OCI-LY1 (cell line): ENCODE data around the gene EVPL.

ENCODE experiments used
- CTCF ChIP-seq: fragments of 200-600 bp; sonication (generic), shearing (Covaris generic); IDR thresholded peaks from 2 replicates; pipeline ENCODE4 v1.5.1; 2017; ENCODE audit warnings: mild to moderate bottlenecking, antibody characterized with exemption, low read length, moderate library complexity, mixed read lengths
- EZH2 ChIP-seq: fragments of 200-600 bp; sonication (generic), shearing (Covaris generic); IDR thresholded peaks from 2 replicates; pipeline ENCODE4 v1.8.0; 2017; ENCODE audit warnings: borderline replicate concordance, mixed run types, mild to moderate bottlenecking, antibody characterized with exemption, low read length, moderate library complexity, mixed read lengths

- no peak for TF ChIP-seq CTCF
- no peak for TF ChIP-seq EZH2
Observed at GRCh38 chr17:76008630-76009425, 18.3 kb downstream of the EVPL start.
